Neural cell (in vitro differentiated cells): Measurements from ENCODE around the gene EDA. TPM values are rescaled to one million over a fixed set of nuclear protein-coding genes. Genes with fewer than 3 reads are reported as not detected.

ENCODE experiments used
- H2AFZ ChIP-seq: fragments of 200-600, 300-800 bp; sonication (generic), shearing (Covaris generic); 2 replicates; pipeline ENCODE4 v1.6.0; 2014; ENCODE audit warnings: low read depth, mild to moderate bottlenecking, antibody characterized with exemption, low read length, moderate library complexity
- H3F3A ChIP-seq: fragments of 200-600 bp; shearing (Covaris generic); 2 replicates; pipeline ENCODE4 v1.6.1; 2016; ENCODE audit warnings: mild to moderate bottlenecking, moderate library complexity, mixed read lengths, antibody characterized with exemption, low read length; ENCODE audit not compliant: insufficient read depth, poor library complexity, severe bottlenecking
- H3K27ac ChIP-seq: fragments of 200-600, 300-800 bp; sonication (generic), shearing (Covaris generic); 2 replicates; pipeline ENCODE4 v1.5.1; 2014; ENCODE audit warnings: mild to moderate bottlenecking, low read length, moderate library complexity
- H3K27me3 ChIP-seq: fragments of 300-800, 200-600 bp; sonication (generic), shearing (Covaris generic); 2 replicates; pipeline ENCODE4 v1.6.0; 2014; ENCODE audit warnings: mild to moderate bottlenecking, low read depth, low read length, moderate library complexity; ENCODE audit not compliant: insufficient read depth
- H3K36me3 ChIP-seq: fragments of 300-800, 200-600 bp; sonication (generic), shearing (Covaris generic); 2 replicates; pipeline ENCODE4 v1.5.1; 2014; ENCODE audit warnings: mild to moderate bottlenecking, antibody characterized with exemption, low read length, moderate library complexity; ENCODE audit not compliant: insufficient read depth
- H3K4me2 ChIP-seq: fragments of 300-800, 200-600 bp; sonication (generic), shearing (Covaris generic); 2 replicates; pipeline ENCODE4 v1.6.0; 2014; ENCODE audit warnings: mild to moderate bottlenecking, low read length
- H3K4me3 ChIP-seq: fragments of 300-800, 200-600 bp; sonication (generic), shearing (Covaris generic); 2 replicates; pipeline ENCODE4 v1.5.1; 2014; ENCODE audit warnings: mild to moderate bottlenecking, low read length, moderate library complexity
- H3K79me2 ChIP-seq: fragments of 200-600 bp; shearing (Covaris generic); replicated peaks from 2 replicates; pipeline ENCODE4 v1.6.0; 2014; ENCODE audit warnings: mild to moderate bottlenecking, low read length, moderate library complexity; ENCODE audit not compliant: insufficient read depth
- H3K9ac ChIP-seq: fragments of 300-800, 200-600 bp; sonication (generic), shearing (Covaris generic); 2 replicates; pipeline ENCODE4 v1.6.1; 2016; ENCODE audit warnings: mild to moderate bottlenecking, low read length, mixed read lengths
- H3K9me2 ChIP-seq: fragments of 200-600 bp; shearing (Covaris generic); 2 replicates; pipeline ENCODE4 v1.6.1; 2016; ENCODE audit warnings: mild to moderate bottlenecking, low read length, mixed read lengths; ENCODE audit not compliant: insufficient read depth
- H3K9me3 ChIP-seq: fragments of 200-600, 300-800 bp; sonication (generic), shearing (Covaris generic); 2 replicates; pipeline ENCODE4 v1.6.1; 2016; ENCODE audit warnings: mild to moderate bottlenecking, mixed run types, low read length, moderate library complexity, mixed read lengths
- H4K20me1 ChIP-seq: fragments of 200-600 bp; shearing (Covaris generic); 2 replicates; pipeline ENCODE4 v1.6.1; 2016; ENCODE audit warnings: mild to moderate bottlenecking, mixed run types; ENCODE audit not compliant: insufficient read depth
- EP300 ChIP-seq: fragments of 450-650 bp; conservative IDR thresholded peaks from 2 replicates; pipeline ENCODE4 v1.6.1; 2014; ENCODE audit warnings: antibody characterized with exemption, mild to moderate bottlenecking, moderate library complexity; ENCODE audit not compliant: poor library complexity, severe bottlenecking
- EZH2 ChIP-seq: fragments of 200-600, 300-800 bp; shearing (Covaris generic), sonication (generic); IDR thresholded peaks from 2 replicates; pipeline ENCODE4 v1.6.1; 2014; ENCODE audit warnings: antibody characterized with exemption, low read length, borderline replicate concordance, mild to moderate bottlenecking; ENCODE audit not compliant: insufficient read depth, poor library complexity, severe bottlenecking
- MXI1 ChIP-seq: fragments of 450-650 bp; conservative IDR thresholded peaks from 2 replicates; pipeline ENCODE4 v1.6.1; 2014; ENCODE audit warnings: antibody characterized with exemption, mild to moderate bottlenecking; ENCODE audit not compliant: poor library complexity, severe bottlenecking
- POLR2AphosphoS5 ChIP-seq: IDR thresholded peaks from 2 replicates; pipeline ENCODE4 v1.6.1; 2012
- SMC3 ChIP-seq: fragments of 450-650 bp; conservative IDR thresholded peaks from 2 replicates; pipeline ENCODE4 v1.6.1; 2014; ENCODE audit warnings: antibody characterized with exemption, mild to moderate bottlenecking, moderate library complexity; ENCODE audit not compliant: poor library complexity
- TAF1 ChIP-seq: IDR thresholded peaks from 2 replicates; pipeline ENCODE4 v1.6.1; 2012; ENCODE audit warnings: low read depth
- polyA plus RNA-seq: library from polyadenylated mRNA; depleted of rRNA; stranded (reverse); fragments of >200 nt; gene quantifications from 2 replicates; pipeline ENCODE4 v1.2.3, GENCODE V29; 2014
- TF ChIP-seq, protein P1 (sequence below): fragments of 450-650 bp; IDR thresholded peaks from 2 replicates; pipeline ENCODE4 v1.5.1; 2014; ENCODE audit warnings: antibody characterized with exemption, mild to moderate bottlenecking, moderate library complexity; ENCODE audit not compliant: poor library complexity, severe bottlenecking

EDA gene
- polyA plus RNA-seq, 1 donor from 2014 or later = 1.1 TPM

- H3K27me3 ChIP-seq = no peaks in the 10 kb centered on the region
- no peak overlapping the region for H3K9ac ChIP-seq
- H3K27ac ChIP-seq = no peak overlapping the region
- TF ChIP-seq MXI1 = no peak
- no peak for TF ChIP-seq EZH2
- no peak for TF ChIP-seq SMC3
- TF ChIP-seq EP300 = no peak
- no peak for TF ChIP-seq POLR2AphosphoS5
- H4K20me1 ChIP-seq = no peaks in the 10 kb centered on the region
- no peaks in the 10 kb centered on the region for H3K9me2 ChIP-seq
- H3F3A ChIP-seq = no peaks in the 10 kb centered on the region
- H3K4me3 ChIP-seq = no peak overlapping the region
- H3K4me2 ChIP-seq = no peak overlapping the region
- H3K36me3 ChIP-seq = no peaks in the 10 kb centered on the region
- H3K9me3 ChIP-seq = no peaks in the 10 kb centered on the region
- H2AFZ ChIP-seq = no peak overlapping the region
- no peaks in the 10 kb centered on the region for H3K79me2 ChIP-seq
These were observed 437.1 kb downstream of the EDA start for GRCh38 chrX:70052895-70053615.

DNA sequence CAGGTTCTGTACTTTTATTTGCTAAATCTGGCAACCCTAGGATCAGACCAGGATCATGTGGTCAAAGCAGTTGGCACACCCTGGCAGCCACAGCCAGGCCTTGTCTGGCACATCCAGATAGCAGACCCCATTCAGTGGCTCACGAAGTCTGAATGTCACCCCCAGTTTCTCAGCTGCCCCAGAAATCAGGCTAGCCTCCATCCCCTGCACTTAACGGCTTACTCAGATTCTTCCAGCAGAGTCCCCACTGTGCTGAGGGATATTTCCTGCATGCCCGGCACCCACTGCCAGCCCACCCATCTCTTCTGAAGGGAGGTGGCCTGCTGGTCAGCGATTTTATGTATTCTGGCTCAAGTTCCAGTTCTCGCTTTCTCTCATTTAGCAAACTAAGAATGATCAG is 438.5 kb downstream of the EDA start:
- Histone ChIP-seq H3K27me3 (no peaks in the 10 kb centered on the region), H4K20me1 (no peaks in the 10 kb centered on the region), H3K4me3 (no peak overlapping the region), H3K4me2 (no peak overlapping the region), H3F3A (no peaks in the 10 kb centered on the region), H3K9me2 (no peaks in the 10 kb centered on the region), H3K27ac (no peak overlapping the region), H3K9me3 (no peaks in the 10 kb centered on the region), H2AFZ (no peak overlapping the region), H3K36me3 (no peaks in the 10 kb centered on the region), H3K9ac (no peak overlapping the region), H3K79me2 (no peaks in the 10 kb centered on the region)
- TF ChIP-seq POLR2AphosphoS5 (no peak), EP300 (no peak), MXI1 (no peak)

- H3K9me2 ChIP-seq = no peaks in the 10 kb centered on the region
These were observed 446.2 kb downstream of the EDA start, which contains the start of gene OTUD6A for GRCh38 chrX:70062076-70062475. Gene OTUD6A (plus strand): TSS chrX:70062457. CDS start chrX:70062525, 68 bp downstream.

More at GRCh38 chrX:70062076-70062475, 446.2 kb downstream of the EDA start, which contains the start of gene OTUD6A:
- H3K4me3 ChIP-seq = no peak within 1 kb of the TSS
- no peak within 1 kb of the TSS for H2AFZ ChIP-seq
- H3K9ac ChIP-seq = no peak within 1 kb of the TSS
- no peaks in the 10 kb centered on the region for H3K27me3 ChIP-seq
- TF ChIP-seq, protein P1, sequence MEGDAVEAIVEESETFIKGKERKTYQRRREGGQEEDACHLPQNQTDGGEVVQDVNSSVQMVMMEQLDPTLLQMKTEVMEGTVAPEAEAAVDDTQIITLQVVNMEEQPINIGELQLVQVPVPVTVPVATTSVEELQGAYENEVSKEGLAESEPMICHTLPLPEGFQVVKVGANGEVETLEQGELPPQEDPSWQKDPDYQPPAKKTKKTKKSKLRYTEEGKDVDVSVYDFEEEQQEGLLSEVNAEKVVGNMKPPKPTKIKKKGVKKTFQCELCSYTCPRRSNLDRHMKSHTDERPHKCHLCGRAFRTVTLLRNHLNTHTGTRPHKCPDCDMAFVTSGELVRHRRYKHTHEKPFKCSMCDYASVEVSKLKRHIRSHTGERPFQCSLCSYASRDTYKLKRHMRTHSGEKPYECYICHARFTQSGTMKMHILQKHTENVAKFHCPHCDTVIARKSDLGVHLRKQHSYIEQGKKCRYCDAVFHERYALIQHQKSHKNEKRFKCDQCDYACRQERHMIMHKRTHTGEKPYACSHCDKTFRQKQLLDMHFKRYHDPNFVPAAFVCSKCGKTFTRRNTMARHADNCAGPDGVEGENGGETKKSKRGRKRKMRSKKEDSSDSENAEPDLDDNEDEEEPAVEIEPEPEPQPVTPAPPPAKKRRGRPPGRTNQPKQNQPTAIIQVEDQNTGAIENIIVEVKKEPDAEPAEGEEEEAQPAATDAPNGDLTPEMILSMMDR = no peak
- TF ChIP-seq TAF1 = no peak
- no peak for TF ChIP-seq SMC3
- no peaks in the 10 kb centered on the region for H3K79me2 ChIP-seq
- no peaks in the 10 kb centered on the region for H4K20me1 ChIP-seq
- H3F3A ChIP-seq = no peaks in the 10 kb centered on the region
- H3K4me2 ChIP-seq = no peak within 1 kb of the TSS
- H3K36me3 ChIP-seq = no peaks in the 10 kb centered on the region
- no peak within 1 kb of the TSS for H3K27ac ChIP-seq
- no peaks in the 10 kb centered on the region for H3K9me3 ChIP-seq
